CD4-positive, alpha-beta T cell treated with Interleukin-15 for 4 hours (primary cell): Measurements from ENCODE around the gene ZNFX1.

Experiments used
- DNase-seq: peaks from one replicate; pipeline ENCODE4 v3.0.0-alpha.2; 2020; ENCODE audit warnings: low spot score

Gene ZNFX1

GRCh38 chr20:49278818-49279676, 1.2 kb upstream of the ZNFX1 start:
- DNase-seq: peak; percentile 31

- no peak for DNase-seq
These were observed 146 bp downstream of the ZNFX1 start for GRCh38 chr20:49277786-49278035.

- DNase-seq: no peak
These were observed 684 bp downstream of the ZNFX1 start for GRCh38 chr20:49276961-49277785.

- peak; percentile 69 for DNase-seq
These were observed 1.5 kb downstream of the ZNFX1 start for GRCh38 chr20:49276161-49276960.

- DNase-seq: no peak
These were observed 2.2 kb downstream of the ZNFX1 start for GRCh38 chr20:49275636-49276035.

GRCh38 chr20:49275216-49275615, 2.6 kb downstream of the ZNFX1 start:
- DNase-seq: no peak

GRCh38 chr20:49273696-49274277, 4.1 kb downstream of the ZNFX1 start:
- DNase-seq: no peak

- no peak for DNase-seq
These were observed 5.2 kb downstream of the ZNFX1 start for GRCh38 chr20:49272654-49273053.

- DNase-seq: no peak
These were observed 7.1 kb downstream of the ZNFX1 start for GRCh38 chr20:49270736-49271135.

- DNase-seq: no peak
These were observed 7.7 kb downstream of the ZNFX1 start for GRCh38 chr20:49270177-49270576.

GRCh38 chr20:49268600-49269365, 9.1 kb downstream of the ZNFX1 start:
- DNase-seq: no peak

GRCh38 chr20:49267327-49267726, 10.5 kb downstream of the ZNFX1 start:
- no peak for DNase-seq

GRCh38 chr20:49262444-49262843, 15.4 kb downstream of the ZNFX1 start:
- DNase-seq: no peak

- DNase-seq: no peak
These were observed 16.7 kb downstream of the ZNFX1 start for GRCh38 chr20:49261173-49261572.

- DNase-seq: no peak
These were observed 17.6 kb downstream of the ZNFX1 start for GRCh38 chr20:49260218-49260617.

- DNase-seq: no peak
These were observed 18.1 kb downstream of the ZNFX1 start for GRCh38 chr20:49259799-49260198.

GRCh38 chr20:49259284-49259683, 18.6 kb downstream of the ZNFX1 start:
- no peak for DNase-seq

- no peak for DNase-seq
These were observed 21.6 kb downstream of the ZNFX1 start for GRCh38 chr20:49256261-49256660.

GRCh38 chr20:49252556-49253350, 25.1 kb downstream of the ZNFX1 start:
- DNase-seq: no peak

GRCh38 chr20:49248879-49249665, 28.8 kb downstream of the ZNFX1 start:
- no peak for DNase-seq
